Prostate gland (tissue), 2 donors: ENCODE data around the gene KRTAP10-11. TPM values are rescaled to one million over a fixed set of nuclear protein-coding genes. Genes with fewer than 3 reads are reported as not detected.

Experiments used
- DNase-seq: peaks from one replicate; pipeline ENCODE4 v3.0.0-alpha.2; 2019; ENCODE audit warnings: low spot score
- H3K27ac ChIP-seq, 2 donors: fragments of 200-600 bp; sonication (generic); 2 replicates each; pipeline ENCODE4 v1.5.1; 2017 to 2019
- H3K27me3 ChIP-seq: fragments of 200-600 bp; sonication (generic); replicated peaks from 2 replicates; pipeline ENCODE4 v1.5.1; 2019; ENCODE audit not compliant: insufficient read depth
- H3K36me3 ChIP-seq, 2 donors: fragments of 200-600 bp; sonication (generic); 1 replicate in 1 of 2; 2 replicates in 1 of 2; pipeline versions ENCODE4 v1.5.1 to v1.8.1; 2017 to 2019
- H3K4me1 ChIP-seq: fragments of 200-600 bp; sonication (generic); replicated peaks from 2 replicates; pipeline ENCODE4 v1.5.1; 2019
- H3K4me3 ChIP-seq, 2 donors: fragments of 200-600 bp; sonication (generic); 2 replicates each; pipeline ENCODE4 v1.5.1; 2017 to 2019
- H3K9me3 ChIP-seq: fragments of 200-600 bp; sonication (generic); 2 replicates; pipeline ENCODE4 v1.5.1; 2017
- POLR2A ChIP-seq: fragments of 450-650 bp; IDR thresholded peaks from one replicate; pipeline ENCODE4 v1.6.1; 2016; ENCODE audit warnings: antibody characterized with exemption, mild to moderate bottlenecking
- POLR2AphosphoS5 ChIP-seq: sonication (generic); formaldehyde crosslinking; IDR thresholded peaks from one replicate; pipeline ENCODE4 v1.6.1; 2017; ENCODE audit warnings: antibody characterized with exemption
- WGBS: methylation state at CpG from one replicate; pipeline ENCODE4 v1.1.5; 2018; 5-methylcytosine and 5-hydroxymethylcytosine counted together
- intact Hi-C: fragments of 100-400 bp; cut with DNase I; formaldehyde crosslinking; loops from one replicate; pipeline ENCODE4 v1.14.2; 2022
- total RNA-seq, 2 donors: library from RNA; depleted of rRNA; stranded (reverse); fragments of >200 nt; gene quantifications; one replicate each; pipeline ENCODE4 v1.1.0, GENCODE V29; 2016
- TF ChIP-seq, protein P1 (sequence below), 4 experiments: fragments of 200-600 bp in 2 of 4; fragments of 450-650 bp in 2 of 4; sonication (generic) in 2 of 4; IDR thresholded peaks; 1 replicate in 3 of 4; 2 replicates in 1 of 4; pipeline ENCODE4 v1.5.1; 2016 to 2019; ENCODE audit warnings: antibody characterized with exemption in 4 of 4, mild to moderate bottlenecking in 2 of 4, moderate library complexity in 2 of 4

KRTAP10-11 gene
- total RNA-seq, 2 donors from 2014 or later, result not detected

- Histone ChIP-seq H3K27me3 (no peaks in the 10 kb centered on the region), H3K36me3 (no peaks in the 10 kb centered on the region), H3K4me3 (no peak overlapping the region), H3K9me3 (no peaks in the 10 kb centered on the region), H3K27ac (no peak overlapping the region), H3K4me1 (no peaks in the 10 kb centered on the region)
- TF ChIP-seq POLR2A (no peak), POLR2AphosphoS5 (no peak)
- TF ChIP-seq, protein P1, sequence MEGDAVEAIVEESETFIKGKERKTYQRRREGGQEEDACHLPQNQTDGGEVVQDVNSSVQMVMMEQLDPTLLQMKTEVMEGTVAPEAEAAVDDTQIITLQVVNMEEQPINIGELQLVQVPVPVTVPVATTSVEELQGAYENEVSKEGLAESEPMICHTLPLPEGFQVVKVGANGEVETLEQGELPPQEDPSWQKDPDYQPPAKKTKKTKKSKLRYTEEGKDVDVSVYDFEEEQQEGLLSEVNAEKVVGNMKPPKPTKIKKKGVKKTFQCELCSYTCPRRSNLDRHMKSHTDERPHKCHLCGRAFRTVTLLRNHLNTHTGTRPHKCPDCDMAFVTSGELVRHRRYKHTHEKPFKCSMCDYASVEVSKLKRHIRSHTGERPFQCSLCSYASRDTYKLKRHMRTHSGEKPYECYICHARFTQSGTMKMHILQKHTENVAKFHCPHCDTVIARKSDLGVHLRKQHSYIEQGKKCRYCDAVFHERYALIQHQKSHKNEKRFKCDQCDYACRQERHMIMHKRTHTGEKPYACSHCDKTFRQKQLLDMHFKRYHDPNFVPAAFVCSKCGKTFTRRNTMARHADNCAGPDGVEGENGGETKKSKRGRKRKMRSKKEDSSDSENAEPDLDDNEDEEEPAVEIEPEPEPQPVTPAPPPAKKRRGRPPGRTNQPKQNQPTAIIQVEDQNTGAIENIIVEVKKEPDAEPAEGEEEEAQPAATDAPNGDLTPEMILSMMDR (IDR thresholded peaks at IDR 0.05), result no peak
- no peak for DNase-seq
- WGBS, result 80% methylated on average over 16 of the region's 18 CpGs
- intact Hi-C loops, result no loop called here
These were observed 17.4 kb upstream of the KRTAP10-11 start for GRCh38 chr21:44628707-44629391.

DNA sequence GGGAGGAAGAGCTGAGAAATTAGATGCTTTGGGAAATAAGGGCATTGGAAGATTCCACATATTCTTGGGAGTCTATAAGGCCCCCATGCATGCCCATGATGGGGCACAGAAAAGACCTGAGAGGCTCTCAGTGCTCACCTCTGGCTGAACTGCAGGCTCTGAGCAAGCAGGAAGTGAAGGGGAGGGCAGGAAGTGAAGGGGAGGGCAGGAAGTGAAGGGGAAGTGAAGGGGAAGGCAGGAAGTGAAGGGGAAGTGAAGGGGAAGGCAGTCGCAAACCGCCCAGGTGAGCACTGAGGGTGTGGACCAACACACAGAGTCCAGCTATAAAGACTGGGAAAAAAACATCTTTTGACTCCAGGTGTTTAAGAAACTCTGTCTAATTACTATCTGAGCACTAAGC, 15.8 kb upstream of the KRTAP10-11 start:
- no peak overlapping the region for H3K4me3 ChIP-seq
- H3K36me3 ChIP-seq, result no peaks in the 10 kb centered on the region
- no peaks in the 10 kb centered on the region for H3K9me3 ChIP-seq
- intact Hi-C loops, result no loop called here
- WGBS, result 91% methylated on average over 2 of the region's 2 CpGs
- H3K27me3 ChIP-seq, result no peaks in the 10 kb centered on the region
- H3K4me1 ChIP-seq, result no peaks in the 10 kb centered on the region
- no peak overlapping the region for H3K27ac ChIP-seq
- no peak for DNase-seq
- TF ChIP-seq POLR2AphosphoS5 (no peak), POLR2A (no peak)
- TF ChIP-seq, protein P1 (IDR thresholded peaks at IDR 0.05), result no peak

- WGBS, result 95% methylated on average over 1 of the region's 1 CpG
These were observed 14.1 kb upstream of the KRTAP10-11 start for GRCh38 chr21:44632067-44632466.

DNA sequence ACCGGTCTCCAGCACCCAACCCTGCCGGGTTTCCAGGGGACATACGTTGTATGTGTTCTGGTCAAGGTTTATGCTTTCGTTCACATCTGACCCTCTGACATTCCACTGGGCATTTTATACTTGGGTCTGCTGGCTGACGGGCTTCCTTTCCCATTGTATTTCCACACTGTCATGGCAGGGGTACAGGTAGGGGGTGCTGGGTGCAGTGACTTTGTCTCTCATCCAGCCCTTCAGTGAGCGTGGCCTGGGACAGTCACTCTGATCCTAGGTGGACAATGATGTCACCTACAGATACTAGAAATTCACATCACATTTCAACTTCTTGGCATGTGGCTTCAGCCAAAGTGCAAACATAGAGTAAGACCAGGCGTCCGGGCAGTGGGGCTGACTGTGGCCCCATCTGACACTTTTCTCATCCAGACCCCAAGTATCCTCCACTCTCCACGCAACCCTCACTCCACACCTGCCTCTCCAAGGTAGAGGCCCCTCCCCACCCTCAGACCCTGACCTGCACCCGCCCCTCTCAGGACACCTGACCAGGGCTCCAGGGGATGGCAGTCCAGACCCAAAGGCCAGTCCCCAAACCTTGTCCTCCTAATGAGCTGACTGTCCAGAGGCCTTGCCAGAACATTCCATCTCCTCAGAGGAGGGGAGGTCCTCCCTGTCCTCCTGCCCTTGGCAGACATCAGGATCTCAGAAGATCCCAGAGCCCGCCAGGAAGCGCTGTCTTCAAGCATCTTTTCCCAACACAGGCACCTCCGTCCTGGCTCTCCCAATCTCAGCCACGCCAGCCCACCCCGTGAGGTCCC, 9.8 kb upstream of the KRTAP10-11 start:
- DNase-seq, result no peak
- 77% methylated on average over 15 of the region's 15 CpGs for WGBS
- H3K27me3 ChIP-seq, result peaks cover 3% of the 10 kb centered on the region
- H3K4me1 ChIP-seq, result no peaks in the 10 kb centered on the region
- intact Hi-C loops, result no loop called here
- no peak overlapping the region for H3K4me3 ChIP-seq
- no peaks in the 10 kb centered on the region for H3K9me3 ChIP-seq
- no peak overlapping the region for H3K27ac ChIP-seq
- TF ChIP-seq, protein P1 (IDR thresholded peaks at IDR 0.05), result no peak
- no peaks in the 10 kb centered on the region for H3K36me3 ChIP-seq

More at GRCh38 chr21:44632067-44632466, 14.1 kb upstream of the KRTAP10-11 start:
- Histone ChIP-seq H3K27ac (no peak overlapping the region), H3K27me3 (no peaks in the 10 kb centered on the region), H3K4me1 (no peaks in the 10 kb centered on the region), H3K4me3 (no peak overlapping the region), H3K9me3 (no peaks in the 10 kb centered on the region), H3K36me3 (no peaks in the 10 kb centered on the region)
- TF ChIP-seq, protein P1 (IDR thresholded peaks at IDR 0.05), result no peak
- no peak for TF ChIP-seq POLR2A
- TF ChIP-seq POLR2AphosphoS5, result no peak
- intact Hi-C loops, result no loop called here
- no peak for DNase-seq
